UCSD-AML1 (cell line): Measurements from ENCODE around the gene MEIS1.

Experiments
- DNase-seq: peaks from one replicate; lab custom pipeline; 2025; ENCODE audit not compliant: unreplicated experiment; lab: John Stamatoyannopoulos, UW

The MEIS1 gene

GRCh38 chr2:66443186-66443978 lies 8.5 kb downstream of the MEIS1 start:
- no peak for DNase-seq

GRCh38 chr2:66443979-66444861 lies 9.3 kb downstream of the MEIS1 start:
- peak; percentile 60 for DNase-seq

- DNase-seq, result peak; percentile 61
These were observed 10.4 kb downstream of the MEIS1 start for GRCh38 chr2:66445076-66445924.

- DNase-seq, result peak; percentile 82
These were observed 11.3 kb downstream of the MEIS1 start for GRCh38 chr2:66445925-66446871.

GRCh38 chr2:66446941-66447340 lies 12.0 kb downstream of the MEIS1 start:
- DNase-seq, result no peak

- DNase-seq, result no peak
These were observed 12.8 kb downstream of the MEIS1 start for GRCh38 chr2:66447677-66448076.

GRCh38 chr2:66448136-66448991 lies 13.4 kb downstream of the MEIS1 start:
- DNase-seq, result no peak

- DNase-seq, result no peak
These were observed 17.3 kb downstream of the MEIS1 start for GRCh38 chr2:66452214-66452613.

- DNase-seq, result no peak
These were observed 18.0 kb downstream of the MEIS1 start for GRCh38 chr2:66452917-66453316.

- DNase-seq, result no peak
These were observed 20.6 kb downstream of the MEIS1 start for GRCh38 chr2:66455490-66455889.

- no peak for DNase-seq
These were observed 21.5 kb downstream of the MEIS1 start for GRCh38 chr2:66456183-66457041.

- DNase-seq, result no peak
These were observed 22.6 kb downstream of the MEIS1 start for GRCh38 chr2:66457545-66457944.

- no peak for DNase-seq
These were observed 25.1 kb downstream of the MEIS1 start for GRCh38 chr2:66460031-66460430.

GRCh38 chr2:66461001-66461663 lies 26.2 kb downstream of the MEIS1 start:
- DNase-seq, result no peak

GRCh38 chr2:66461664-66462500 lies 27.0 kb downstream of the MEIS1 start:
- no peak for DNase-seq

GRCh38 chr2:66462501-66462825 lies 27.5 kb downstream of the MEIS1 start:
- no peak for DNase-seq

- no peak for DNase-seq
These were observed 28.4 kb downstream of the MEIS1 start for GRCh38 chr2:66463206-66463755.
